ENCODE measurements around the gene AJUBA. TPM values are rescaled to one million over a fixed set of nuclear protein-coding genes. Genes with fewer than 3 reads are reported as not detected.

Gene AJUBA
- total and polyA plus RNA-seq, 2 experiments from 2014 or later = 17.8 to 70.7 TPM

GRCh38 chr14:23024612-23025075 lies 42.3 kb upstream of the AJUBA start:
- Histone ChIP-seq H3K4me1 (ENCODE audit: insufficient read depth) (no peaks in the 10 kb centered on the region; the same call in 1 of the 2 replicates), H3K4me2 (ENCODE audit: unreplicated experiment) (no peak overlapping the region), H3K79me2 (ENCODE audit: insufficient read depth) (peaks cover 16% of the 10 kb centered on the region), H3K9me2 (ENCODE audit: insufficient read depth) (no peaks in the 10 kb centered on the region), H3K27ac (no peak overlapping the region), H3K9me3 (ENCODE audit: low read depth) (no peaks in the 10 kb centered on the region), H3K4me3 (no peak overlapping the region), H3F3A (ENCODE audit: insufficient read depth) (peaks cover 49% of the 10 kb centered on the region), H4K20me1 (ENCODE audit: insufficient read depth) (no peaks in the 10 kb centered on the region), H2AFZ (no peak overlapping the region), H3K27me3 (replicated peaks; ENCODE audit: insufficient read depth) (no peaks in the 10 kb centered on the region), H3K36me3 (ENCODE audit: low read depth) (peaks cover 18% of the 10 kb centered on the region), H3K9ac (no peak overlapping the region)
- DNase-seq = no peak
- in situ Hi-C loops (cut with MboI) = no loop called here
- TF ChIP-seq EZH2phosphoT487 (IDR thresholded peaks at IDR 0.05; ENCODE audit: insufficient read depth, low read depth) = no peak
- TF ChIP-seq EZH2 (IDR thresholded peaks at IDR 0.05; ENCODE audit: insufficient read depth, poor library complexity, severe bottlenecking) = no peak
- 54 to 57% methylated on average over 7 of the region's 7 CpGs for WGBS, 2 experiments (ENCODE audit: low coverage in 1 of 2, low lambda C conversion rate in 2 of 2, missing lambda C conversion rate in 2 of 2)

- no peaks in the 10 kb centered on the region for H4K20me1 ChIP-seq (ENCODE audit: insufficient read depth)
- WGBS, 2 experiments (ENCODE audit: low coverage in 1 of 2, low lambda C conversion rate in 2 of 2, missing lambda C conversion rate in 2 of 2) = 73 to 88% methylated on average over 2 of the region's 2 CpGs
- TF ChIP-seq EZH2 (IDR thresholded peaks at IDR 0.05; ENCODE audit: insufficient read depth, poor library complexity, severe bottlenecking) = no peak
- TF ChIP-seq EZH2phosphoT487 (IDR thresholded peaks at IDR 0.05; ENCODE audit: insufficient read depth, low read depth) = no peak
- no peak overlapping the region for H3K27ac ChIP-seq
- H3K27me3 ChIP-seq (replicated peaks; ENCODE audit: insufficient read depth) = no peaks in the 10 kb centered on the region
- H3K79me2 ChIP-seq (ENCODE audit: insufficient read depth) = peaks cover 8% of the 10 kb centered on the region
- H3K9me2 ChIP-seq (ENCODE audit: insufficient read depth) = no peaks in the 10 kb centered on the region
- no peak overlapping the region for H3K4me3 ChIP-seq
- in situ Hi-C loops (cut with MboI) = no loop called here
- no peak overlapping the region for H3K4me2 ChIP-seq (ENCODE audit: unreplicated experiment)
- H3K36me3 ChIP-seq (ENCODE audit: low read depth) = peaks cover 13% of the 10 kb centered on the region
- peaks cover 41% of the 10 kb centered on the region for H3F3A ChIP-seq (ENCODE audit: insufficient read depth)
- H3K9ac ChIP-seq = no peak overlapping the region
- no peaks in the 10 kb centered on the region for H3K9me3 ChIP-seq (ENCODE audit: low read depth)
- DNase-seq = no peak
- H2AFZ ChIP-seq = no peak overlapping the region
- no peaks in the 10 kb centered on the region for H3K4me1 ChIP-seq (ENCODE audit: insufficient read depth)
These were observed 41.4 kb upstream of the AJUBA start for GRCh38 chr14:23023795-23024152.

DNA sequence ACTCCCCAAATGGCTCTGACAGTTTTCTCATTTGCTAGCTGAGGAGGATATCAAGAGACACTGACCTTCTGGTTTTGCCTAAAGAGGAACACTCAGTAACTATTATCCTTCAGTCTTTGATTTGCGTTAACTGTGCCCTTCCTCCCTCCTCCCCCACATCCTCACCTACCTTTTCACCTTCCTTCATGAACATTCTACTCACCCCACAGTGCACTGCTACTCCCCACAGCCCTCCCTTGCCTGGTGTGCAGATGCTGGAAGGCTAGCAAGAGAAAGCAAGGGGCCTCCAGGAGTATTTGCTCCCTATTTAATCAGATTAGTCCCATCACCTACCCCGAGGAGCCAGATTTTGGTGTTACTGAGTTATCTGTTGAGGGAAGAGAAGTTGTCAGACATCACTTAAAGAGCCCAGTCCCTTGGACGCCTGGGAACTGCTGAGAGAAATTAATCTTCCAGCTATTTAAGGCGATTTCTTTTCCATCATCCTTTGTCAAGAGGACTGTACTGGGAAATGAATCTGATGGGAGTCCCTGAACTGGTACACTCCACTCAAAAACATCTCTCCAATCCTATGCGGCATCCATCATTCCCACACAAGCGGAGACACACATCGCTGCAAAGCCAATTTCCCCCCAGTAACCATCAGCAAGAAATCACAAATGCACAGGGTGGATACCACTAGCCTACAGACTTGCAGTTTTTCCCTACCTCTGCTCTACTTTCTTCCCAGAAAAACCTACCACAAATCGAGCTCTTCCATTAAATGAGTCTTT lies 40.9 kb upstream of the AJUBA start:
- Histone ChIP-seq H3K4me3 (no peak overlapping the region), H3K79me2 (ENCODE audit: insufficient read depth) (0 out of 2 replicates have a peak, but pooled peaks cover 2% of the 10 kb centered on the region), H3K9me3 (ENCODE audit: low read depth) (no peaks in the 10 kb centered on the region), H3K4me2 (ENCODE audit: unreplicated experiment) (no peak overlapping the region), H3K9me2 (ENCODE audit: insufficient read depth) (no peaks in the 10 kb centered on the region), H4K20me1 (ENCODE audit: insufficient read depth) (no peaks in the 10 kb centered on the region), H3K4me1 (ENCODE audit: insufficient read depth) (no peaks in the 10 kb centered on the region), H3K36me3 (ENCODE audit: low read depth) (peaks cover 13% of the 10 kb centered on the region), H3K27ac (no peak overlapping the region), H3F3A (ENCODE audit: insufficient read depth) (peaks cover 38% of the 10 kb centered on the region), H2AFZ (no peak overlapping the region), H3K27me3 (replicated peaks; ENCODE audit: insufficient read depth) (no peaks in the 10 kb centered on the region), H3K9ac (no peak overlapping the region)
- in situ Hi-C loops (cut with MboI) = no loop called here
- TF ChIP-seq EZH2 (IDR thresholded peaks at IDR 0.05; ENCODE audit: insufficient read depth, poor library complexity, severe bottlenecking) (no peak), EZH2phosphoT487 (IDR thresholded peaks at IDR 0.05; ENCODE audit: insufficient read depth, low read depth) (no peak)
- no peak for DNase-seq
- 74 to 75% methylated on average over 8 of the region's 8 CpGs for WGBS, 2 experiments (ENCODE audit: low coverage in 1 of 2, low lambda C conversion rate in 2 of 2, missing lambda C conversion rate in 2 of 2)

GRCh38 chr14:23021889-23022442 lies 39.6 kb upstream of the AJUBA start:
- H3K27ac ChIP-seq = no peak overlapping the region
- no peaks in the 10 kb centered on the region for H3K79me2 ChIP-seq (ENCODE audit: insufficient read depth)
- in situ Hi-C loops (cut with MboI) = no loop called here
- no peak for TF ChIP-seq EZH2phosphoT487 (IDR thresholded peaks at IDR 0.05; ENCODE audit: insufficient read depth, low read depth)
- no peak overlapping the region for H2AFZ ChIP-seq
- DNase-seq = no peak
- H3F3A ChIP-seq (ENCODE audit: insufficient read depth) = peaks cover 38% of the 10 kb centered on the region
- peaks cover 13% of the 10 kb centered on the region; the same call in 1 of the 2 replicates for H3K36me3 ChIP-seq (ENCODE audit: low read depth)
- no peak overlapping the region for H3K4me3 ChIP-seq
- no peaks in the 10 kb centered on the region for H3K4me1 ChIP-seq (ENCODE audit: insufficient read depth)
- no peaks in the 10 kb centered on the region for H4K20me1 ChIP-seq (ENCODE audit: insufficient read depth)
- 41 to 42% methylated on average over 7 of the region's 7 CpGs for WGBS, 2 experiments (ENCODE audit: low coverage in 1 of 2, low lambda C conversion rate in 2 of 2, missing lambda C conversion rate in 2 of 2)
- no peaks in the 10 kb centered on the region for H3K9me3 ChIP-seq (ENCODE audit: low read depth)
- H3K9me2 ChIP-seq (ENCODE audit: insufficient read depth) = no peaks in the 10 kb centered on the region
- H3K4me2 ChIP-seq (ENCODE audit: unreplicated experiment) = no peak overlapping the region
- no peaks in the 10 kb centered on the region for H3K27me3 ChIP-seq (replicated peaks; ENCODE audit: insufficient read depth)
- H3K9ac ChIP-seq = no peak overlapping the region

Data from GM23248 (cell line).